Stimulated activated CD8-positive, alpha-beta memory T cell treated with anti-CD3 and anti-CD28 coated beads, Interleukin-7, amount 100 ng/mL, for 4 hours (primary cell): ENCODE results near the gene LRP6.
"Not testable (repeated sequence)": the region's sequence is repeated elsewhere in the genome, so short reads cannot be mapped to it uniquely, and the experiment has no call there.

Experiments used
- DNase-seq, 2 donors: peaks; one replicate each; pipeline ENCODE4 v3.0.0-alpha.2; 2020; ENCODE audit warnings: low read depth in 2 of 2

The LRP6 gene

DNA sequence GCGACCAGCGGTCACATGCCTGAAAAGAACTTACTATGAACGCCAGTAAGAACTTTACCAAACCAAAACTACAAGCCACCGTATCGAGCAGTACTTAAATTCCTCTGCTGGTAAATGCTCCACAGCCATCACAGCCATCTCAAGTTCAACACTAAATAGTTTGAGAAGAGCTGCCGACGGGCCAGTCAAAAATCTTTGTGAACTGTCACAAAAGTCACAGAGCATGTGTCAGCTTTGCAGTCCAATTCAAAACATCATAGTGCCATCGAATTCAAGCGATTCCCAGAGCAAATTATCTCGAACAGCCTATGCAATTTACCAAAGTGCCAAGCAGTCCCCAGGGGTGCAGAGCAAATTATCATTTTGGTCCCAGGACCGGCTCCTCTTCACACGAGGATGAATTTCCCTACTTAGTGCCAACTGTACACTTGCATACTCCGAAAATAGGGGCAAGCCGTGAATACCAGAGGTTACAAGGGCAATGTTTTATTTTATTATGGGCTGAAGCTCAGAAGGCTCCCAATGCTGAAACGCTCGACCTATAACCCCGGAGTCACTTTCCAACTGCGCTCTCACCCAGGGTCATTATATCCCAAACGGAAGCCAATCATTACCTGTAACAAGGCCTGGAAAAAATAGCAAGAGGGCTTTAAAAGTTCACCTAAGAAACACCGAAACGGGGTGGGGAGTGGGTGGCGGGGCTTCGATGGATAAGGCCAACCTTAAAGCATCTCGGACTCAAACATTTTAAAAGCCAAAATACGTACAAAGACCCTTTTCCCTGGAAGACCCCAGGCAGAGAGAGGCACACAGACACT is 1.1 kb downstream of the LRP6 start:
- DNase-seq = no peak

DNA sequence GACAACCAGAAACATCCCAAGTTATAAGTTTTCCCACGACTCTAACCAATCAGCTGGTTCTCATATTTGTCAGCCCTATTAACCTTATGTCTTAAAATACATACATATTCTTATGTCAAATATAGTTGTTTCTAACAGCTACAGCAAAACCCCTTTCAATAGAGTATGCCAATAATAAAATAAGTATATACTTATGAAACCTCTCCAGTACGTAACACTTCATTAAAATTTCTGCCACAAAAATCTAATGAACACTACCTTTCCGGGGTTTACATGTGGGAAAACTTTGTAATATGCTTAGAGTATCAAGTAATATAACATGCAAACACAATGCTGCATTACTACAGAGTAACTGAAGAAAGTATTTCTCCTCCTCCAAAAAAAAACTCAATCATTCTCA is 1.8 kb downstream of the LRP6 start:
- no peak for DNase-seq

DNA sequence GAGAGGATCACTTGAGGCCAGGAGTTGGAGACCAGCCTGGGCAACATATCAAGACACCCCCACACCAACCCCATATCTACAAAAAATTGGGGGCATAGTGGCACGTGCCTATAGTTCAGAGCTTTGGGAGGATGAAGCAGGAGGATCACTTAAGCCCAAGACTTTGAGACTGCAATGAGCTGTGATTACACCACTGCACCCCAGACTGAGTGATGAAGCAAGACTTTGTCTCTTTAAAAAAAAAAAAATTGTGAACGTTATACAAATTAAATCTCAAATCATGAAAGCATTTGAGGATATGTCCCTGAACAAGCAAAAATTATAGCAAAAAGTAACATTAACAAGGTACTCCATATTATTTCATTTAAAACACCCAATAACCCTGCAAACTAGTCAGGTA is 2.9 kb downstream of the LRP6 start:
- no peak for DNase-seq

DNA sequence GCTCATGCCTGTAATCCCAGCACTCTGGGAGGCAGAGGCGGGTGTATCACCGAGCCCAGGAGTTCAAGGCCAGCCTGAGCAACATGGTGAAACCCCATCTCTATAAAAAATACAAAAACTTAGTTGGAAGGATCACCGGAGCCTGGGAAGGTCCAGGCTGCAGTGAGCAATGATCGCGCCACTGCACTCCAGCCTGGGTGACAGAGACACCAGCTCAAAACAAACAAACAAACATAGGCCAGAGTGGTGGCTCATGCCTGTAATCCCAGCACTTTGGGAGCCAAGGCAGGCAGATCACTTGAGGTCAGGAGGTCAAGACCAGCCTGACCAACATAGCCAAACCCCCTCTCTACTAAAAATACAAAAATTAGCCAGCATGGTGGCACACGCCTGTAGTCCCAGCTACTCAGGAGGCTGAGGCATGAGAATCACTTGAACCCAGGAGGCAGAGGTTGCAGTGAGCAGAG is 10.5 kb downstream of the LRP6 start:
- DNase-seq = not testable (repeated sequence)

DNA sequence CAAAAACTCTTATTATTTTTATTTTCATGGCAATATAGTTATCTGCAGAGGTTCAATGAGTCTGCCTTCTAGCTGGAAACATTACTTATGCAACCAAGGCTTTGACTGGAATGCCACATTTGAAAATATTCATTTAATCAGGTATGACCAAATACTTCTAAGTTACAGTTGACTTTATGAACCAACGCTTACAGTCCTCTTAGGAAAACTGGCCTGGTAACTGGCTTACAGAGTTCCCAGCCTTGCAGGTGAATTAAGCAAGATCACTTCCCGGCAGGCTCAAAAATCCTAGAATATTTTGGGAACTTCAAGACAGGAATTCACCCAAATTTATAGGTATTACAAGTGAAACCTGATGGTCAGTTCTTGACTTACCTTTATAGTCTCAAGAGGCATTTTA is 12.3 kb downstream of the LRP6 start:
- DNase-seq = no peak

DNA sequence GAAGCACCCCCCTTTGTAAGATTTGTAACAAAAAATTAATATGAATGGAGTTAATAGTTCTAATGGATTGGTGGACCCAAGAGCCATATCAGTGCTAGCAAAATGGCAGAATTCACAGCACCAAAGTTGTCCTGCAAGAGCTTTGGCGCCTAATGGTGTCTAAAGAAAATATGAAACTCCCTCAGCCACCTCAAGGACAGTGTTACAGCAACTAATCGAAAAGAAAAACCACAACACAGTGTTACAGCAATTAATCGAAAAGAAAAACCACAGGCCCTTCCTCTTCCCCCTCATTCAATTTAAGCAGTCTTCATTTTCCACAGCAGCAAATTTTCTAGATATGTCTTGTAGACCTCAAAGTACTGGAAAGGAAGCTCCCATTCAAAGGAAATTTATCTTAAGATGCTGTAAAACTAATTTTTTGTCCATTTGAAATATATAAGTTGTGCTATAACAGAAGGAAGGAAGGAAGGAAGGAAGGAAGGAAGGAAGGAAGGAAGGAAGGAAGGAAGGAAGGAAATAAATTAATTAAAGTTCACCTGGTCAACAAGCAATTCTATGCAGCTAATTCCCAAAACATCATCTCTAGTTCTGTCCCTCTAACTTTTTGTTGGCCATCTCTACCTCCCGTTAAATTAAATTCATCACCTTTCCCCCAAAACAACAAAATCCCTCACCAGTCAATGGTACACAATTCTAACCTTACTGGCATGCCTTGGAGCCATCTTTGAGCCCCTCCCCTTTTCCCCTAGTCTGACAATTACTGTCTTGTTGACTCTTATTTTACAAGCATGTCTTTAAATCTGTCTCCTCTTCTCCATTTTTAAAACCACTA is 17.4 kb downstream of the LRP6 start:
- no peak for DNase-seq

DNA sequence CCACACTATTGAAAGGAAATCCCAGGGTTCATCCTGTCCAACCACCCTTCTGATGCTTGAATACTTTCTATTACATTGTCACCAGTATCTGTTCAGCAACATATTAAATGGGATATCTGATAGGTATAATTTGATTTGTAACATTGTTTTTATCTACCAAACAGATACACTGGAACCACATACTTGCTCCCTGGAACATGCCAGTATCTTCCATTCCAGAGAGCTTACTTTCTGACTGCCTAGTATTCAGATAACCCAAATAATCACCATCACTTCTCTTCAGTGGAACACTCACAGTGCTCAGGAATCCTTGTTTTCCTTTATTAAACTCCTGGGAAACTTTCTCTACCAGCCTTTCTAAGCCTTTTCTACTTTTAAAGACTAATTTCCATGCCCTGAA is 19.3 kb downstream of the LRP6 start:
- DNase-seq = no peak

DNA sequence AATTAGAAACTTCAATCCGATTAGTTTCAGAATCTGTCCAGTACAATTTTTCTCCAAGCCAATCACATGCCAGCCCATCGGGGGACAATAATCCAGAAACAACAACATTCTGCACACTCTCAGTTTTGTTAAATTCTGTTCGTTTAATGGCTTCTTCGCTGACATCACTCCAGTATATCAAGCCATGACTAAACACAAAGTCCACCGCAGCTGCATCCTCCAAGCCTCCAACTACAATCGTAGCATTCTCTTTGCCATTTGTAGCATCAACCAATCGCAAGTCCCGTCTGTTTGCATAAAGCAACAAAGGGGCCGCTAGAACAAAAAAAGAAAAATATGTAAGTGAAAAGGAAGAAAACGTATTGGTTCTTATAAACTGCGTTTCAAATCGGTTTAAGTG is 22.5 kb downstream of the LRP6 start:
- DNase-seq = no peak

- DNase-seq = no peak
Measured at GRCh38 chr12:12240662-12241340, 26.0 kb downstream of the LRP6 start.

DNA sequence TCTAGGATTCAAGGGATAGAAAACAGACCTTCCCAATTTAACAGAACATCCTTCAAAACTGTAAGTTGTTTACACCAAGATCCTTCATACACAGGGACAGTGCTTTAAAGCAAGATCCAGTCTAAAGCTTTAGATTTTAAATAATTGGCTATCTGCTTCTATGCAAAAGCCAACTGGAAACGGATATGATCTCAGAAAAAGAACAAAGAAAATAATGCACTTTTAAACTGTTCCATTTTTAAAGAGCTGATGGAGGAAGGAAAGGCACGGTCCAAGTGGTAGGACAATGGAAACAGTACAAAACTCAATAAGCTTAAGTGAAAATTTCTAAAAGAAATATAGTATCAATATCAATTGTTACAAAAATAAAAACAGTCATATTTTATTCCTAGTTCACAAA is 27.7 kb downstream of the LRP6 start:
- DNase-seq = no peak

DNA sequence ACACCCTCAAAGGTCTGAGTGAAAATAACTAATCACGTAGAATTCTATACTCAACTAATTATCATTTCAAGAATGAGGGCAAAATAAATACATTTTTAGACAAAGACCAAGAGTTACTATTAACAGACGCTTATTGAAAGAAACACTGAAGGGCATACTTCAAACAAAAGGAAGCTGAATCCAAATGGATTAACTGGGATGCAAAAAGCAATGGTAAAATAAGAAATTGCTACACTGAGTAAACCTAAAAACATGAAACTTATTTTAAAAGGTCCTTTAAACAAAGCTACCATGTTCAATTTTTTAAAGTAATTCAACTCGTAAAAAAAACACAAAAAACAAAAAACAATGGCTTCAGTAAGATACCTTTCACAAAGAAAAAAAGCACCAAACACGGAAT is 28.2 kb downstream of the LRP6 start:
- DNase-seq = no peak

GRCh38 chr12:12236896-12237295 is 29.9 kb downstream of the LRP6 start:
- no peak for DNase-seq

- DNase-seq = no peak
Measured at GRCh38 chr12:12230275-12230674, 36.6 kb downstream of the LRP6 start.

GRCh38 chr12:12229556-12230092 is 37.2 kb downstream of the LRP6 start:
- DNase-seq = no peak

GRCh38 chr12:12228402-12228801 is 38.4 kb downstream of the LRP6 start:
- DNase-seq = no peak

- no peak for DNase-seq
Measured at GRCh38 chr12:12226187-12226586, 40.7 kb downstream of the LRP6 start.

DNA sequence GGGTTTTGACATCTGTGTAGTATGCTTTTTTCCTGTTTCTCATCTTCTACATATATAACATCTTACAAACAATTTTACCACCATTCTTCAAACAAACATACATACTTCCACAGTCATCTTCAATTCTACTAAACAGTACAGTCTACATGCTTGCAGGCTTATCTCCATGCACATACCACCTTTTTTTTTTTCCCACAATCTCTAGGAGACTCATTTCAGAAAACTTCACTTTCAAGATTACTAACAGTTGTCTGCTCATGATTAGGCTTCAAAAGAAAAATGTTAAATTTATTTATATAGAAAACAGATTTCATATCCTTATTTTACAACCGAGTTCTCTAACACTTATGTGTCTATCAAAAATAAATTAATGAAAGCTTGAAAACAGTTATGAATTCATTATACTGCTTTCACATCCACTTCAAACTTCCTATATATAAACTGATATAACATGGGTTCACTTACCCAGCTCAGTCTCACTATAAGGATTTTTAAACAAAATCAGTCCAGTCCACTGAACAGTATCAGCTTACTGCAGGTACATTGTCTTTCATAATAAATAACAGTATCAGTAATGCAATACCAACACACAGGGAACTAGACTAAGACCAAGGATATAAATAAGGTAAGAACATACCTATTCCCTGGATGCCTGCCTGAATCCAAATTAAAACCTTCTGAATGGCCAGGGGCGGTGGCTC is 42.5 kb downstream of the LRP6 start:
- DNase-seq = no peak

- no peak for DNase-seq
Measured at GRCh38 chr12:12221560-12221959, 45.3 kb downstream of the LRP6 start.

- DNase-seq = no peak
Measured at GRCh38 chr12:12219664-12220063, 47.2 kb downstream of the LRP6 start.

DNA sequence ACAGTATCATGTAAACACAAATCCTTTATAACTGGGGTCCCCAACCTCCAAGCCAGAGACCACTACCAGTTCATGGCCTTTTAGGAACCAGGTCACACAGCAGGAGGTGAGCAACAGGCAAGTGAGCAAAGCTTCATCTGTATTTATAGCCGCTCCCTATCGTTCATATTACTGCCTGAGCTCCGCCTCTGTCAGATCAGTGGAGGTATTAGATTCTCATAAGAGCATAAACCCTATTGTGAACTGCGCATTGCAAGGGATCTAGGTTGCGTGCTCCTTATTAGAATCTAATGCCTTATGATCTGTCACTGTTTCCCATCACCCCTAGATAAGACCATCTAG is 49.9 kb downstream of the LRP6 start:
- no peak for DNase-seq

- no peak for DNase-seq
Measured at GRCh38 chr12:12216349-12217017, 50.4 kb downstream of the LRP6 start.
